ENCODE measurements around the gene RAB25.
"Not testable (repeated sequence)": the region's sequence is repeated elsewhere in the genome, so short reads cannot be mapped to it uniquely, and the experiment has no call there.

The RAB25 gene

DNA sequence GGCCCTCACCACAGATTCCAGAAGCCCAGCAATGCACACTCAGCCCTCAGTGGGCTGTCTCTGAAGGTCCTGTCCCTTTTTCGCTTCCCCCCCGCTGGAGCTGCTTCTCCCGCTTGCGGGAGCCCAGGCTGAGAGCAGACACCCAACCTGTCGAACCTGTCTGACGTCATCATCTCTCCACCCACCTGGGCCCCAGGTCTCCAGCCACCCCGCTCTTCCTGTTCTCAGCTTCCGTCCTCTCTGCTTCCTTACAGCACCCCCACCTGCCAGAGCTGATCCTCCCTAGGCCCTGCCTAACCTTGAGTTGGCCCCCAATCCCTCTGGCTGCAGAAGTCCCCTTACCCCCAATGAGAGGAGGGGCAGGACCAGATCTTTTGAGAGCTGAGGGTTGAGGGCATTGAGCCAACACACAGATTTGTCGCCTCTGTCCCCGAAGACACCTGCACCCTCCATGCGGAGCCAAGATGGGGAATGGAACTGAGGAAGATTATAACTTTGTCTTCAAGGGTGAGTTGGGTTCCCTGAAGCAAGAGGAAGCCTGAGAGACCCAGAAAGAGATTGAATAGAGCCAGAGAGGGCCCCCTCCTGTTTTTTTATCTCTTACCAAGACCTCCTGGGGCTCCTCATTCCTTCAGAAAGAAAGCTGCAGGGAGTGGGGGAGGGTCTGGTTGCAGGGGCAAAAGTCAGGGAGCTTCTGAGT is at the start of gene RAB25:
TSS of gene RAB25 (plus strand) at position 224 of the 700 bp plus-strand sequence. CDS start at position 465, 241 bp downstream.
- DNase-seq (ENCODE audit: low read depth): no peak

DNA sequence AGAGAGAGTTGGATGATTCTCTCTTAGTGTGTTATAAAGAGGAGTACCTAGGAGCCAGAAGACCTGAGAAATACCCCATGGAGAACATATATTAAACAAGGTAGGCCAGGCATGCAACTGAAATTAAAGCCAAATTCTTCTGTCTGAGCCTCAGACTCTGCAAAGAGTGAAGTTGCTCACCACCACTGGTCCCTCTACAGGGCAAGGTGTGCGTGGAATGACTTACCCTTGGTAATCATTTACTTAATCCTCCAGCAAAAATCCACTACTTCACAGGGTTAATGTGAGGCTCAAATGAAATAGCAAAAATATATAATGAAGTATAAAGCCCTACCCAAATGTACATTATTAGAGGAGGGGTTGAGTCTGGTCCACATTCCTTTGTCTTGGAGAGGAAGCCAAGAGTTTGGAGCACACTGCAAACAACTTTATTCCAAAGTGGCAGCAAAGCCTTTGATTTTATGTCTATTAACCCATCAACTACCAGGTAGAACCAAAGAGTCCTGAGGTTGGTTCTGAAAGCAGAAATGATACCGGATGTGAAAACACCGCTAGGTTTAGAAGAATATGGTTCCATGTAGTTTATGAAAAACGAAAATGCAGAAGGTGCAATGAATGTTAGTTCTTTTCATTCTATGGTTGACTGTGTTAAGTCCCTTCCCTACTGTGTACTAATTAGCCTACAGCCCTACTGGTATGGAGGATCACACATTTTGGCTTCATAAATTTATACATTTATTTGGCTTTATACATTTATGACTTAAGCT is 48.7 kb upstream of the RAB25 start:
- DNase-seq (ENCODE audit: low read depth): no peak

- DNase-seq (ENCODE audit: low read depth): no peak
These were observed 46.1 kb upstream of the RAB25 start for GRCh38 chr1:156014829-156015228.

GRCh38 chr1:156019946-156020292 is 41.0 kb upstream of the RAB25 start:
- no peak for DNase-seq (ENCODE audit: low read depth)

DNA sequence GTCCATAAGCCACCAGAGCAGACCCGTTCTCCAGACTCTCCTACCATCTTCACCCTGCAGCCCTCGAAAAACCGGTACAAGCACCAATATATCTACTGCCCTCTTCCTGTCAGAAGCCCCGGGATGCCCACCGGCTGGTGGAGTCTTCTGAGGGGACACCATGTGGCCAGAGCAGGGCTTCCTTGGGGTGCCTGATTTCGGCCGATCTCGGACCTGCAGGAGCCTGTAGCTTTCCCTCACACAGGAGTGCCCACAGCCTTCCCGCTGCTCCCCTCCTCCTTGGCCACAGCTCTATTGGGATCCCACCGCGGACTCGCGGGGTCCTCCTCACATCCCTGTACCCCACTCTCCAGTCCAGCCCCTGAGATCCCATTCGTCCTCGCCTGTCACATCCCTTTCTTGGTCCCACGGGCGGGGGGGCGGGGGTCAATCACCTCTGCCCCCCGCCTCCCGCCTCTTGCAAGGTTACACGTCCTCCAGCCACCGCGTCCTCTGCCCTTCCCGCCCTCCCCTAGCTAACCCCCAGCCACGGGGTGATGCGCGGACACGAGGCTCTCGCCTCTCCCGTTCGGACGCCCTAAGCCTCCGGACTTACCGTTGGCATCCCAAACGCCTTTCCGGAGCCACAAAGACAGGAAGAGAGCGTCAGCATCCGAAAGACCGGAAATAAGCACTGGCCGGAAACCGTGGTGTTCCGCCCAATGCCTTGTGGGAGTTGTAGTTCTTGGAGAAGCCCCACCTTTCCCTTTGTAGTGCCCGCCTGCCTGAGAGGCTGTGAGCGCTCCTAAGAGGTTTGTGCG is 40.5 kb upstream of the RAB25 start, which contains the start of gene SSR2:
TSS of gene SSR2 (minus strand) at position 659 of the 800 bp plus-strand sequence. CDS start 784 bp downstream, outside the sequence.
- DNase-seq (ENCODE audit: low read depth): peak; percentile 56

DNA sequence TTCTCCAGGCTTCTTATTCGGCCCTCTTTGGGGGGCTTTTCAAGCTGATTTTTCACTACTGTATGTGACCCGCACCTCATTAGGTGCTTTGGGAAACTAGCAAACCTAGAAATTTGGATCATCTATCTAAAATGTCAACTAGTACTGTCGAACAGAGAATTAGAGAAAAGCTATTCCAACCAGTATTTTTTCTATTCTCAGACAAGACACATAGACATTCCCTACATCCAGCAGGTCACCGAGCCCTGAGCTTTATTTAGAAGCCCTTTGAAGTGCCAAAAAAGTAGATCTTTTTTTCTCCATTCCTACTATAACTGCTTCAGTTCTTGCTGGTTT is 39.9 kb upstream of the RAB25 start:
- no peak for DNase-seq (ENCODE audit: low read depth)

DNA sequence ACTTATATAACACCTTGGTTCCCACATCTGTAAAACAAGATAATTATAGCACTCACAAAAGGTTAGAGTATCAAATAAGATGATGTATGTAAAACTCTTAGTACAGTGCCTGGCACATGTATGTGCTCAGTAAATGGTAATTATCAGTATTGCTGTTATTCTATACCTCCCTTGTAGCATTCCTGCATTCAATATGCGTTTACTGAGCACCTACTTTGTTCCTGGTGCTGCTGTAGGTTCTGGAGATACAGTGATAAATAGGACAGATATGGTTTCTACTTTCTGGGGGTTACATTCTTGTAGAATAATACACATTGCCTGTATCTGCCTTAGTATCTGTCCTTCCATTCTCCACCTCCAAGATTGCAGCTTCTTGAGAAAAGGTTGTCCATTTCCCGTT is 39.0 kb upstream of the RAB25 start:
- no peak for DNase-seq (ENCODE audit: low read depth)

GRCh38 chr1:156024801-156025200 is 36.2 kb upstream of the RAB25 start:
- no peak for DNase-seq (ENCODE audit: low read depth)

DNA sequence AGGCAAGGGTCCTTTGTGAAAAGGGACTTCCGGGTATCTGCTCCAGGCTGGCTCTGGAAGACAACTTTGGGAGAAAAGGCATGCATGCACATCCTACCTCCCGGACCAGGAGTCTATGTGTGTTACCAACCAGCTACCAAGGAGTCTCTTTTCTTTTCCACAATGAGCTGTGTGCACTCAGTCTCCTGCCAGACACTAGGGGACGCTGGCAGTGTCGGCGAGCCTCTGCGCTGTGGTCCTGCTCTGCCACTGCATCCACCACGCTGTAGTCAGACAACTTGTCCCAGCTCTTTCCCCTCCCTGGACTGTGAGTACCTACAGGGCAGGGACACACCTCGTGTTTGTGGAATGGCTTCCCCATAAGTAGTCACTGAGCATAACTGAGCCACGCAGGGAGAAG is 35.1 kb upstream of the RAB25 start:
- no peak for DNase-seq (ENCODE audit: low read depth)

- DNase-seq (ENCODE audit: low read depth): no peak
These were observed 34.4 kb upstream of the RAB25 start for GRCh38 chr1:156026588-156026987.

- no peak for DNase-seq (ENCODE audit: low read depth)
These were observed 27.9 kb upstream of the RAB25 start for GRCh38 chr1:156033011-156033410.

- DNase-seq (ENCODE audit: low read depth): not testable (repeated sequence)
These were observed 26.0 kb upstream of the RAB25 start for GRCh38 chr1:156034991-156035390.

- no peak for DNase-seq (ENCODE audit: low read depth)
These were observed 18.1 kb upstream of the RAB25 start for GRCh38 chr1:156042828-156043227.

DNA sequence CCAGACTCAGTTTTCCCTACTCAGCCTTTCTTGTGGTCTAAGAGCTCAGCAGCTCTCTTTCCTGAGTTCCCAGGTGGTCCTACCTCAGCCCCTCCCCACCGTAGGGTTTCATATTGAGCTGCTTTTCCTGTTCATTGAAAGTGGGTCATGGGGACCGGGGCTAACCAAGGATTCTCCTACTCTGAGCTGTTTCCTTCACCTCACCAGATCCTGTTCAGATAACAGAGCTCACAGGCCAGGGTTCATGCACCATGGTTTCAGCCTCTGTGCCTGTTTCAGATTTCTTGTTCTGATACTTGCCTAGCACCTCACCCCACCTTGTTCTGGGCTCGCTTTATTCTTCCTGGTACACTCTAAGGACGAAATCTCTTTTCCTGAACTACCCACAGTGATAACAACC is 15.9 kb upstream of the RAB25 start:
- DNase-seq (ENCODE audit: low read depth): no peak

DNA sequence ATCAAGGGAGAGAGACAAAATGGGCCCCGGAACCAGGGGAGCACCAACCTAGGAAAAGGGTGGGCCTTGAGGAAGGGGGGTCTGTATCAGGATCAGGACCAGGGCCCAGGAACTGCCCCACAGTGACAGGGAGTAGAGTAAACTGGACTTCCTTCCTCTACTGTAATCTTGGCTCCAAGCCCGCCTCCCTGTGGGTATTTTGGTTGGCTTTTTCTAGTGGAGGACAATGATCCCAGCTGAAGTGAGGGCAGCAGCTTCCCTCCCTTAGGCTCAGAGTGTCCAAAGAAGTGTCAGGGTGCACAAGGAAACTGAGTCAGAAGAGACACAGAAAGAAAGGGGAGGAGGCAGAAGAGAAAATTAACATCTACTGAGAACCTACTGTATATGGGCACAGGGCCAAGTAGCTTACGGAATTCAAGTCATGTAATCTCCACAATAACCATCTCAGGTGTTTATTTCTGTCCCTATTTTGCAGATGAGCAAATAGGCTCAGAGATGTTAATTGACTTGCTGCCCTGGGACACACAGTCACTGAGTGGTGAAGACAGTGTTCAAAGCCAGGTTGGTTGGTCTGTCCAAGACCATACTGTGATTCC is 12.2 kb upstream of the RAB25 start:
- no peak for DNase-seq (ENCODE audit: low read depth)

DNA sequence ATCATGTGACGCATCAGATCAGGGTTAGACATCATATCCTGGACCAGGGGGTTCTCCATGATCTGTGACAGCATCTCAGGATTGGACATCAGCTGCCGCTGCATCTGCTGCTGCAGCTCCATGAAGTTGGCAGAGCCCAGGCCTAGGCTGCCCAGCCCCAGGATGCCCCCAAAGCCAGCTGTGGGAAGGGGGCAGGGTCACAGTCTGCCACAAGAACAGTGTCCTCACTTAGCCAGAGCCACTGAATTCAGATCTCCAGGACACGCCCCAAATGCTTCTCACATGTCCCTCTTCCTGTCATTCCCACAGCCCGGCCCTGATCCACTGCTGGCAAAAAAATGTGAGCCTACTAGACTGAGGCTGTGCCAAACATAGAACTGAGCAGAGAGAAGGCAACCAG is 10.6 kb upstream of the RAB25 start:
- DNase-seq (ENCODE audit: low read depth): no peak

- no peak for DNase-seq (ENCODE audit: low read depth)
These were observed 9.8 kb upstream of the RAB25 start for GRCh38 chr1:156051011-156051725.

DNA sequence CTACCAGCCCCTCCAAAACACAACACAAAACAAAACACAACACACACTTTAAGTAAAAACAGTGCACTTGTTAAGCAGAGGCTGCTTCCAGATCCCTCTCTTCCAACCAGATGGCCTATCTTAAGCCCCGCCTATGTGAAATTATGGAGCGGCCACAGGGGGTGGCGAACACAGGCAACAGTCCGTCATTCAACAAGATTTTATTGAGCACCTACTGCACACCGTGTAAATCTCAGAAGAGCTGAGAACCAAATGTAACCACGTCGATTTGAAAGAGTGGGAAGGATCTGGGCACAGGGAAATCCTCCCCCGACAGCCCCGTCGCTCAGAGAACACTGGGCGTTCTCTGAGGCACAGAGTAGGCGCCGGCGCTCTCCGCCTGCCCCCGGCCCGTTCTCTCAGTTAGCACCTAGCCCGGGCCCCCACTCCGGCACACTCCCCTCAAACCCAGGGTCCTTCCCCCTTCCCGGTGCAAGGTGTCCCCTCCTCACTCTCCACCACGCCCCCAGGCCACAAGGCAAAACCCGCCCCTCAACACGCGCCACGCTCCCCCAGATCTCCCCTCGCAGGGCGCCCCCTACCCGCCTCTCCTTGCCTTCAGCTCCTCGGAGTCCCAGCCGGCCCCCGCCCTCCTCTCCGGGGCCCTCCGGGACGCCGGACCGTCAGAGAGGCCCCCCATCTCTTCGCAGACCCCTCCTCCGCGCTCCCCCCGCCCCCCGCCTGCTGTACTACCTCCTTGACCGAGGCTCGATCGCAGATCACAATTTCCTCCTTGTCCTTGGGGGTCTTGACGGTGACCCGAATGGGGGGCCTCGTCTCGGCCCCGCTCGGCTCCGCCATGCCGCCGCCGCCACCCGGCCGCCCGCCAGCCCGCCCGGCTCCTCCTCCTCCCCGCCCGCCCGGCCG is 7.8 kb upstream of the RAB25 start:
- no peak for DNase-seq (ENCODE audit: low read depth)

- DNase-seq (ENCODE audit: low read depth): no peak
These were observed 7.0 kb upstream of the RAB25 start, which contains the start of gene UBQLN4 for GRCh38 chr1:156053768-156054499. TSS of gene UBQLN4 (minus strand) at chr1:156053798. CDS start at chr1:156053701, 97 bp downstream.
